Central memory CD8-positive, alpha-beta T cell (primary cell): Measurements from ENCODE around the gene RNF39.

Source experiments
- ATAC-seq: fragments of 150-1000 bp; cut with Tn5 transposase; replicated peaks from 2 replicates; pipeline ENCODE4 v1.10.0; 2022; ENCODE audit warnings: mild to moderate bottlenecking, moderate FRiP score, moderate number of reproducible peaks; ENCODE audit not compliant: poor library complexity, severe bottlenecking; ENCODE audit errors: extremely low read depth
- DNase-seq, 2 donors: peaks; one replicate each; pipeline ENCODE4 v3.0.0; 2021; ENCODE audit warnings: low spot score in 2 of 2
- H3K27ac Mint-ChIP-seq: one replicate; pipeline ENCODE4 v1.8.0; 2022; ENCODE audit warnings: low read depth, mild to moderate bottlenecking, moderate library complexity, mixed read lengths
- H3K27me3 Mint-ChIP-seq: one replicate; pipeline ENCODE4 v1.8.0; 2022; ENCODE audit warnings: mixed read lengths
- H3K36me3 Mint-ChIP-seq: one replicate; pipeline ENCODE4 v1.8.0; 2022; ENCODE audit warnings: mild to moderate bottlenecking, moderate library complexity, mixed read lengths; ENCODE audit not compliant: insufficient read depth
- H3K4me1 Mint-ChIP-seq: one replicate; pipeline ENCODE4 v1.8.0; 2022; ENCODE audit warnings: mixed read lengths
- H3K4me3 Mint-ChIP-seq: one replicate; pipeline ENCODE4 v1.8.0; 2022; ENCODE audit warnings: mild to moderate bottlenecking, moderate library complexity, mixed read lengths
- H3K9me3 Mint-ChIP-seq: one replicate; pipeline ENCODE4 v1.8.0; 2022; ENCODE audit warnings: mixed read lengths

RNF39 gene

DNA sequence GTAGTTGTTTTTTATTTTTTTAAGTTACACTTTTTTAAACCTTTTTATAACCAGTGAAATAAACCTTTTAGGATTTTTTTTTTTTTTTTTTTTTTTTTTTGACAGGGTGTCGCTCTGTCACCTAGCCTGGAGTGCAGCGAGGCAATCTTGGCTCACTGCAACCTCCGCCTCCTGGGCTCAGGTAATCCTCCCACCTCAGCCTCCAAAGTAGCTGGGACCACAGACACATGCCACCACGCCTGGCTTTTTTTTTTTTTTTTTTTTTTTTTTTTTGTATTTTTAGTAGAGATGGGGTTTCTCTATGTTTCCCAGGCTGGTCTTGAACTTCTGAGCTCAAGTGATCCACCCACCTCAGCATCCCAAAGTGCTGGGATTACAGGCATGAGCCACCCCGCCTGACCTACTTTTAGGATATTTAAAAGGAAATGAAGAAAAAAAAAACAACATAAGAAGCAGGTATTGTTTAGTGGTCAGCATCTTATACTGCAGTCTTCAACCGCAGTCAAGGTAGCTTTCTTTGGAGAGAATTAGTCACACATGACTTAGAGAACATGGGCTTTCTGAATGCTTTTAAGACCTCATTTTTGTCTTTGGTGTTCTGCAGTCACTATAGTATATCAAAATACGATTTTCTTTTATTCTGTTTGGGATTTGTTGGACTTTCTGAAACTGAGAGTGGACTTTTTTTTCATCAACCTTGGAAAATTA is 12.9 kb downstream of the RNF39 start:
- DNase-seq = no peak
- peak overlapping the region; percentile 89 for H3K4me3 Mint-ChIP-seq
- H3K9me3 Mint-ChIP-seq = no peaks in the 10 kb centered on the region
- peaks cover 36% of the 10 kb centered on the region for H3K4me1 Mint-ChIP-seq
- no peak for ATAC-seq
- peaks cover 41% of the 10 kb centered on the region for H3K36me3 Mint-ChIP-seq
- peak overlapping the region; percentile 99 for H3K27ac Mint-ChIP-seq
- H3K27me3 Mint-ChIP-seq = no peaks in the 10 kb centered on the region

- no peaks in the 10 kb centered on the region for H3K9me3 Mint-ChIP-seq
- H3K36me3 Mint-ChIP-seq = peaks cover 38% of the 10 kb centered on the region
- H3K27ac Mint-ChIP-seq = peak overlapping the region; percentile 99
- peaks cover 29% of the 10 kb centered on the region for H3K4me1 Mint-ChIP-seq
- peak overlapping the region; percentile 89 for H3K4me3 Mint-ChIP-seq
- no peaks in the 10 kb centered on the region for H3K27me3 Mint-ChIP-seq
- peak in 1 of 2 donors; percentile 59 for DNase-seq
- ATAC-seq = peak; percentile 71
Measured at GRCh38 chr6:30061858-30062458, 13.6 kb downstream of the RNF39 start.

GRCh38 chr6:30061092-30061857 is 14.3 kb downstream of the RNF39 start, which contains the start of gene POLR1H:
POLR1H (plus strand) TSS chr6:30061265; CDS start chr6:30061525, 260 bp downstream.
- H3K4me3 Mint-ChIP-seq = peak within 1 kb of the TSS; percentile 89
- no peaks in the 10 kb centered on the region for H3K9me3 Mint-ChIP-seq
- peak; percentile 65 to 85 for DNase-seq
- no peaks in the 10 kb centered on the region for H3K27me3 Mint-ChIP-seq
- peaks cover 22% of the 10 kb centered on the region for H3K4me1 Mint-ChIP-seq
- H3K27ac Mint-ChIP-seq = peak within 1 kb of the TSS; percentile 99
- peak; percentile 88 for ATAC-seq
- peaks cover 35% of the 10 kb centered on the region for H3K36me3 Mint-ChIP-seq

DNA sequence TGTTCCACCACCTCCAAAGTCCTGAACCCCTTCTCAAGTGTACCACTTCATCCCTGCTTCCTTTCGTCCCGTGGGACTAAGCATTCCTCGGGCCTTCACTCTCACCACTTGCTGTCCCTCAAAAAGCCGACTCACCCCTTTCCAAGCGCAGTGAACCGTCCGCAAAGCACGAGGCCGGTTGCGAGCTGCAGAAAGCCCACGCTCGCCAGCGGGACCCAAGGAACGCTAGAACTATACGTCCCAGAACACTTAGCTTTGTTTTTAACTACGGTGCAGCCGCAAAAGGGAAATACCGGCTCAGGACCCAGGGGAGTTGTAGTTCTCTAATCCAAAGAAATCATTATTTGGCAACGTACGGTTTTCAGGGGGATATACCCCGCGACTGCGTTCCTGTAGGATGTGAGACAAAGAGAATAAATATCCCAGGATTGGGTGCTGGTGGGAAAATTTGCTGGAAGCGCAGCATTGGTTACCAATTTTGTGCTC is 14.9 kb downstream of the RNF39 start:
- no peaks in the 10 kb centered on the region for H3K27me3 Mint-ChIP-seq
- no peak for DNase-seq

DNA sequence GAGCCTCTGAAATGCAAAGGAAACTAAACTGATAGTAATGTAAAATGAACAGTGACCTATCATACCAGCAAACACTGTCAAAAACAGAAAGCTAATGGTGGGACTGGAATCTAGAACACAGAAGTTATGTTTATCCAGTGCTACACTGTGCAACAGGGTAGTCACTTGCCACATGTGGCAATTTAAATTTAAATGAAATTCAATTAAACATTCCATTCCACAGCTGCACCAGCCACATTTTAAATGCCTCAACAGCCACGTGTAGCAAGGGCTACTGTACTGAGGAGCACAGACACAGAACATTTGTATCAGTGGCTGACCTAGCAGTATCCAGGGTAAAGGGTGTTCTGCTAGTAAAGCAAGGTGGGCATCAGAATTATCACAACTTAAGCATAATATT is 20.1 kb downstream of the RNF39 start:
- no peak for ATAC-seq
- no peak overlapping the region for H3K27ac Mint-ChIP-seq
- H3K27me3 Mint-ChIP-seq = no peaks in the 10 kb centered on the region
- no peak overlapping the region for H3K4me3 Mint-ChIP-seq
- H3K36me3 Mint-ChIP-seq = peaks cover 5% of the 10 kb centered on the region
- peaks cover 2% of the 10 kb centered on the region for H3K4me1 Mint-ChIP-seq
- no peak for DNase-seq
- no peaks in the 10 kb centered on the region for H3K9me3 Mint-ChIP-seq

More for the DNA sequence above, 14.9 kb downstream of the RNF39 start:
- no peak for ATAC-seq
- peak overlapping the region; percentile 89 for H3K4me3 Mint-ChIP-seq
- H3K36me3 Mint-ChIP-seq = peaks cover 32% of the 10 kb centered on the region
- no peaks in the 10 kb centered on the region for H3K9me3 Mint-ChIP-seq
- peak overlapping the region; percentile 99 for H3K27ac Mint-ChIP-seq
- peaks cover 17% of the 10 kb centered on the region for H3K4me1 Mint-ChIP-seq

GRCh38 chr6:30053682-30054081 is 21.9 kb downstream of the RNF39 start:
- no peak for ATAC-seq
- Mint-ChIP-seq H3K36me3 (peaks cover 5% of the 10 kb centered on the region), H3K4me3 (no peak overlapping the region)

GRCh38 chr6:30047220-30047619 is 28.3 kb downstream of the RNF39 start:
- no peaks in the 10 kb centered on the region for H3K9me3 Mint-ChIP-seq
- H3K27ac Mint-ChIP-seq = no peak overlapping the region
- ATAC-seq = no peak
- no peak overlapping the region for H3K4me3 Mint-ChIP-seq
- no peaks in the 10 kb centered on the region for H3K27me3 Mint-ChIP-seq
- H3K36me3 Mint-ChIP-seq = no peaks in the 10 kb centered on the region
- no peak for DNase-seq
- H3K4me1 Mint-ChIP-seq = peaks cover 5% of the 10 kb centered on the region

More at GRCh38 chr6:30053682-30054081, 21.9 kb downstream of the RNF39 start:
- DNase-seq = no peak
- Mint-ChIP-seq H3K9me3 (no peaks in the 10 kb centered on the region), H3K27ac (no peak overlapping the region), H3K4me1 (no peaks in the 10 kb centered on the region), H3K27me3 (no peaks in the 10 kb centered on the region)

DNA sequence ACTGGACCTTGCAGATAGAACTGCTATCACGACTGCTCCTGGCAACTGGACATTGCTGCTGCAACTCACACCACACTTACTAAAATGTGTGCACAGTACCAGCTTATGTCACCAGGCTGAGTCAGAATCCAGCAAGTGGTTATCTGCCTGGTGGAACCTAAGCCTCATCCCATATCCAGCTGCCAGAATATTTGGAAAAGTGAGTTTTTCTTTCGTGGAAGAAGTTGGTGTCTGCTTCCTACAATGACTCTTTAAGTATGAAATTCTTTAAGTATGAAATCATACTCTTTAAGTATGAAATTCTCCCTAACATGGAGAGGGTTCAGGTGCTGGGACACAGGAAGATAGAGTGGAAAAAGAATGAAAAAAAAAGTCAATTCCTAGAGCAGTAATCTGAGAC is 30.9 kb downstream of the RNF39 start:
- no peak for DNase-seq
- no peaks in the 10 kb centered on the region for H3K9me3 Mint-ChIP-seq
- peaks cover 5% of the 10 kb centered on the region for H3K4me1 Mint-ChIP-seq
- no peaks in the 10 kb centered on the region for H3K27me3 Mint-ChIP-seq
- no peak overlapping the region for H3K27ac Mint-ChIP-seq
- no peak overlapping the region for H3K4me3 Mint-ChIP-seq
- no peak for ATAC-seq
- H3K36me3 Mint-ChIP-seq = no peaks in the 10 kb centered on the region

DNA sequence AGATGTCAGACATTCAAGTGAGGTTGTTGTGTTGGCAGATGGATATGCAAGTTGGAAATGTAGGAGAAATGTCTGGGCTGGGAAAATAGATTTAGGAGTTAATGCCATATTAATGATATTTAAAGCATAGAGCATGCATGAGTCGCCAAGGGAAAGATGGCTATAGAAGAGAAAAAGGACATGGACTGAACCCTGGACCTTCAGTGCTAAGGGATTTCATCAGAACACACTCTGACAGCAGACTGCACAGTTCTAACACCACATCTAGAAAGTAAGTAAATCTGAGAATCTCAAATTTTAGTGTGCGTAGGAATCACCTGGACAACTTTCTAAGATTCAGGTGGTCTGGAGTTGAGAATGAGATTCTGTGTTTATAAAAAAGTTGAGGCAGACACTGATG is 31.8 kb downstream of the RNF39 start:
- Mint-ChIP-seq H3K27me3 (no peaks in the 10 kb centered on the region), H3K27ac (no peak overlapping the region), H3K4me1 (peaks cover 5% of the 10 kb centered on the region), H3K36me3 (no peaks in the 10 kb centered on the region), H3K9me3 (no peaks in the 10 kb centered on the region), H3K4me3 (no peak overlapping the region)
- DNase-seq (no peak), ATAC-seq (no peak)

DNA sequence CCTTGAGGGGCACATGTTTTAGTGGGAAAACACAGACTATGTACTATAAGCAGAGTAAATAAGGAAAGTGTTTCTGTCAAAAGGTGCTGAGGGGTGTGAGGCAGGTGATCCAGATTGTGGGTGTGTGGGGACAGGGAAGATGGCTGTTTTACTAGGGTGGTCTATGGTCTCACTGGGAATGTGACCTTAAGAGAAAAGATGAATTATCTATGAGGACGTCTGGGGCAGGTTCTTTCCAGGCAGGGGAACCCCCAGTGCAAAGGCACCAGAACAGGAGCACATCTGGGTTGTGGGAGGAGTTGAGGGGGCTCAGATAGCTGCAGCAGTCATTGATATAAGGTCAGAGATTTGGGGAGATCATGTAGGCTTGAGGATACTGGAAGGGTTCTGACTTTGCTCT is 32.7 kb downstream of the RNF39 start:
- Mint-ChIP-seq H3K4me1 (peaks cover 6% of the 10 kb centered on the region), H3K27ac (no peak overlapping the region), H3K36me3 (no peaks in the 10 kb centered on the region), H3K4me3 (no peak overlapping the region), H3K27me3 (no peaks in the 10 kb centered on the region), H3K9me3 (no peaks in the 10 kb centered on the region)
- no peak for ATAC-seq
- DNase-seq = no peak

DNA sequence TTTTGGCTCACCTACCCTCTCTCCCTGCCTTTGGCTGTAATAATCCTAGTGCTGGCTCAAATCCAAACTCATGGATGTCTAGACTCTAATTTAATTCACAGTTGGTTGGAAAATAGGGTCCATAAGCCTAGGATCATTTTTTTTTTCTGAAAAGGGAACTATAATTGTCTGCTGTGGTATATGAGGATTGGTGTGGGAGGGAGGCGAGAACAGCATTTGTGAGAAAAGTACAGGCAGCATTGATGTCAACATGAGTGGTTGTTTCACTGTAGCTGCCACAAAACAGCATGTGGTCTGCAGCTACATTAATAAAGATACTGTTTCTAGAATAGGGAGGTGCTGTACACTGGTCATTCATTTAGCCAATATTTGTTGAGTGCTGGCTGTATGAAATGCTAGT is 33.1 kb downstream of the RNF39 start:
- no peaks in the 10 kb centered on the region for H3K9me3 Mint-ChIP-seq
- H3K4me1 Mint-ChIP-seq = peaks cover 9% of the 10 kb centered on the region
- H3K36me3 Mint-ChIP-seq = no peaks in the 10 kb centered on the region
- no peak overlapping the region for H3K27ac Mint-ChIP-seq
- no peaks in the 10 kb centered on the region for H3K27me3 Mint-ChIP-seq
- ATAC-seq (no peak), DNase-seq (no peak)
- H3K4me3 Mint-ChIP-seq = no peak overlapping the region

DNA sequence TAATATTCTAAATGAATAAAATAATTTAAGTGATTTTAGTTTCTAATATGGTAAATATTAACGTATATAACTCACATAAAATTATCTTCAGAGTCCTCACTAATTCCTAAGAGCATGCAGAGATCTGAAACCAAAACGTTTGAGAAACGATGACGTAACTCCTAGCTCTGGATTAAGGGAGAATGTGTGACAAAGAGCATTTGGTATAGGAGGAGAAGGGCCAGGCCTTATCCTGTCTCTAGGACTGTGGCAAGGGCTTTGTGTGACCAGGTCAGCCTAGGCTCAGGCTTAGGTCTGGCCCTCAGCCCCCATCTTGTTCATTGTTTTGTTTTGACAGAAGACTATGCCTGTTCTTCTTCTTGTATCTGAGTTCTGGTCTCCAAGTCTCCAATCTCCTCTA is 33.7 kb downstream of the RNF39 start:
- Mint-ChIP-seq H3K27me3 (no peaks in the 10 kb centered on the region), H3K4me1 (peaks cover 9% of the 10 kb centered on the region), H3K4me3 (no peak overlapping the region), H3K27ac (no peak overlapping the region), H3K36me3 (no peaks in the 10 kb centered on the region), H3K9me3 (no peaks in the 10 kb centered on the region)
- no peak for DNase-seq
- ATAC-seq = no peak
